ENCODE measurements around the gene AGMO.

The AGMO gene

GRCh38 chr7:15470825-15471668 is 90.8 kb downstream of the AGMO start:
- DNase-seq (ENCODE audit: low read depth), result no peak
- no peak overlapping the region for H3K4me3 ChIP-seq (ENCODE audit: low read depth, low read length)

- no peak for DNase-seq (ENCODE audit: low read depth)
- H3K4me3 ChIP-seq (ENCODE audit: low read depth, low read length), result no peak overlapping the region
Measured at GRCh38 chr7:15464667-15465121, 97.1 kb downstream of the AGMO start.

GRCh38 chr7:15463801-15464666 is 97.8 kb downstream of the AGMO start:
- DNase-seq (ENCODE audit: low read depth), result no peak
- H3K4me3 ChIP-seq (ENCODE audit: low read depth, low read length), result no peak overlapping the region

- no peak overlapping the region for H3K4me3 ChIP-seq (ENCODE audit: low read depth, low read length)
- no peak for DNase-seq (ENCODE audit: low read depth)
Measured at GRCh38 chr7:15462721-15463389, 99.0 kb downstream of the AGMO start.

- no peak overlapping the region for H3K4me3 ChIP-seq (ENCODE audit: low read depth, low read length)
- peak; percentile 93 for DNase-seq (ENCODE audit: low read depth)
Measured at GRCh38 chr7:15461576-15461975, 100.2 kb downstream of the AGMO start.

GRCh38 chr7:15459018-15459615 is 102.7 kb downstream of the AGMO start:
- peak; percentile 59 for DNase-seq (ENCODE audit: low read depth)
- H3K4me3 ChIP-seq (ENCODE audit: low read depth, low read length), result no peak overlapping the region

GRCh38 chr7:15457990-15458955 is 103.5 kb downstream of the AGMO start:
- no peak for DNase-seq (ENCODE audit: low read depth)
- no peak overlapping the region for H3K4me3 ChIP-seq (ENCODE audit: low read depth, low read length)

GRCh38 chr7:15452670-15453069 is 109.1 kb downstream of the AGMO start:
- no peak overlapping the region for H3K4me3 ChIP-seq (ENCODE audit: low read depth, low read length)
- no peak for DNase-seq (ENCODE audit: low read depth)

- no peak for DNase-seq (ENCODE audit: low read depth)
- H3K4me3 ChIP-seq (ENCODE audit: low read depth, low read length), result no peak overlapping the region
Measured at GRCh38 chr7:15446722-15447121, 115.1 kb downstream of the AGMO start.

GRCh38 chr7:15446280-15446679 is 115.5 kb downstream of the AGMO start:
- no peak overlapping the region for H3K4me3 ChIP-seq (ENCODE audit: low read depth, low read length)
- DNase-seq (ENCODE audit: low read depth), result no peak

GRCh38 chr7:15441915-15442314 is 119.9 kb downstream of the AGMO start:
- no peak for DNase-seq (ENCODE audit: low read depth)

GRCh38 chr7:15440482-15440881 is 121.3 kb downstream of the AGMO start:
- no peak overlapping the region for H3K4me3 ChIP-seq (ENCODE audit: low read depth, low read length)
- DNase-seq (ENCODE audit: low read depth), result no peak

More at GRCh38 chr7:15441915-15442314, 119.9 kb downstream of the AGMO start:
- H3K4me3 ChIP-seq (ENCODE audit: low read depth, low read length), result no peak overlapping the region

GRCh38 chr7:15439853-15440252 is 122.0 kb downstream of the AGMO start:
- no peak for DNase-seq (ENCODE audit: low read depth)
- no peak overlapping the region for H3K4me3 ChIP-seq (ENCODE audit: low read depth, low read length)

- H3K4me3 ChIP-seq (ENCODE audit: low read depth, low read length), result no peak overlapping the region
- DNase-seq (ENCODE audit: low read depth), result no peak
Measured at GRCh38 chr7:15433151-15433550, 128.7 kb downstream of the AGMO start.

- no peak for DNase-seq (ENCODE audit: low read depth)
- H3K4me3 ChIP-seq (ENCODE audit: low read depth, low read length), result no peak overlapping the region
Measured at GRCh38 chr7:15430911-15431310, 130.9 kb downstream of the AGMO start.

GRCh38 chr7:15430191-15430590 is 131.6 kb downstream of the AGMO start:
- H3K4me3 ChIP-seq (ENCODE audit: low read depth, low read length), result no peak overlapping the region
- no peak for DNase-seq (ENCODE audit: low read depth)

GRCh38 chr7:15424468-15424867 is 137.3 kb downstream of the AGMO start:
- peak; percentile 9 for DNase-seq (ENCODE audit: low read depth)
- H3K4me3 ChIP-seq (ENCODE audit: low read depth, low read length), result no peak overlapping the region

- H3K4me3 ChIP-seq (ENCODE audit: low read depth, low read length), result no peak overlapping the region
- DNase-seq (ENCODE audit: low read depth), result no peak
Measured at GRCh38 chr7:15419596-15419995, 142.2 kb downstream of the AGMO start.
